Endothelial cell (in vitro differentiated cells): ENCODE data around the gene NDUFS7. TPM values are rescaled to one million over a fixed set of nuclear protein-coding genes. Genes with fewer than 3 reads are reported as not detected.
A peak's percentile ranks its signal among the peaks of the same experiment; 100 is the strongest.

Experiments
- DNase-seq: peaks from one replicate; pipeline ENCODE4 v3.0.0; 2021; ENCODE audit warnings: low spot score
- H3K27ac Mint-ChIP-seq: one replicate; pipeline ENCODE4 v1.8.0; 2021; ENCODE audit warnings: mixed read lengths, inconsistent platforms; ENCODE audit not compliant: unreplicated experiment
- H3K27me3 Mint-ChIP-seq: one replicate; pipeline ENCODE4 v1.8.0; 2021; ENCODE audit warnings: mild to moderate bottlenecking, moderate library complexity, mixed read lengths, inconsistent platforms; ENCODE audit not compliant: unreplicated experiment
- H3K36me3 Mint-ChIP-seq: one replicate; pipeline ENCODE4 v1.8.0; 2021; ENCODE audit warnings: mild to moderate bottlenecking, low read depth, mixed read lengths, inconsistent platforms; ENCODE audit not compliant: unreplicated experiment
- H3K4me1 Mint-ChIP-seq: one replicate; pipeline ENCODE4 v1.8.0; 2021; ENCODE audit warnings: mild to moderate bottlenecking, mixed read lengths, inconsistent platforms; ENCODE audit not compliant: unreplicated experiment
- H3K4me3 Mint-ChIP-seq: one replicate; pipeline ENCODE4 v1.8.0; 2021; ENCODE audit warnings: mild to moderate bottlenecking, mixed read lengths, inconsistent platforms; ENCODE audit not compliant: unreplicated experiment
- H3K9me3 Mint-ChIP-seq: one replicate; pipeline ENCODE4 v1.8.0; 2021; ENCODE audit warnings: mixed read lengths, inconsistent platforms; ENCODE audit not compliant: unreplicated experiment
- CTCF ChIP-seq: fragments of 200-600 bp; sonication (generic); IDR thresholded peaks from one replicate; pipeline ENCODE4 v1.5.0; 2021; ENCODE audit warnings: antibody characterized with exemption; ENCODE audit not compliant: unreplicated experiment
- total RNA-seq: library from RNA; stranded (reverse); fragmentation: NEBNext Ultra II Directional; extraction: Animal tissue kit (Norgen Biotek cat#: 25700); gene quantifications from one replicate; pipeline ENCODE4 v1.2.1, GENCODE V29; 2021; ENCODE audit not compliant: unreplicated experiment

NDUFS7 gene
- total RNA-seq, 1 donor from 2014 or later, result 84.0 TPM

GRCh38 chr19:1424192-1424955, 40.7 kb downstream of the NDUFS7 start:
- DNase-seq, result no peak
- H3K36me3 Mint-ChIP-seq, result peaks cover 30% of the 10 kb centered on the region
- TF ChIP-seq CTCF, result no peak
- H3K4me1 Mint-ChIP-seq, result no peaks in the 10 kb centered on the region
- H3K27ac Mint-ChIP-seq, result no peak overlapping the region
- peaks cover 8% of the 10 kb centered on the region for H3K27me3 Mint-ChIP-seq
- H3K9me3 Mint-ChIP-seq, result no peaks in the 10 kb centered on the region
- no peak overlapping the region for H3K4me3 Mint-ChIP-seq

GRCh38 chr19:1425102-1425837, 41.6 kb downstream of the NDUFS7 start:
- Mint-ChIP-seq H3K4me3 (peak overlapping the region; percentile 56), H3K27me3 (peaks cover 5% of the 10 kb centered on the region), H3K9me3 (no peaks in the 10 kb centered on the region), H3K4me1 (no peaks in the 10 kb centered on the region), H3K27ac (peak overlapping the region; percentile 63), H3K36me3 (peaks cover 26% of the 10 kb centered on the region)
- no peak for DNase-seq
- no peak for TF ChIP-seq CTCF

- Mint-ChIP-seq H3K27ac (peak overlapping the region; percentile 63), H3K4me3 (no peak overlapping the region), H3K4me1 (no peaks in the 10 kb centered on the region), H3K27me3 (peaks cover 6% of the 10 kb centered on the region), H3K9me3 (no peaks in the 10 kb centered on the region), H3K36me3 (peaks cover 23% of the 10 kb centered on the region)
- DNase-seq, result no peak
- TF ChIP-seq CTCF, result no peak
These were observed 42.2 kb downstream of the NDUFS7 start for GRCh38 chr19:1425902-1426301.

GRCh38 chr19:1426736-1427135, 43.0 kb downstream of the NDUFS7 start:
- no peak overlapping the region for H3K4me3 Mint-ChIP-seq
- no peaks in the 10 kb centered on the region for H3K4me1 Mint-ChIP-seq
- TF ChIP-seq CTCF, result no peak
- peaks cover 24% of the 10 kb centered on the region for H3K36me3 Mint-ChIP-seq
- H3K9me3 Mint-ChIP-seq, result no peaks in the 10 kb centered on the region
- no peak for DNase-seq
- peaks cover 5% of the 10 kb centered on the region for H3K27me3 Mint-ChIP-seq
- H3K27ac Mint-ChIP-seq, result no peak overlapping the region
